ENCODE results near the gene LOXL3. TPM values are rescaled to one million over a fixed set of nuclear protein-coding genes. Genes with fewer than 3 reads are reported as not detected.
A peak's percentile ranks its signal among the peaks of the same experiment; 100 is the strongest.
"Not testable (repeated sequence)": the region's sequence is repeated elsewhere in the genome, so short reads cannot be mapped to it uniquely, and the experiment has no call there.

Gene LOXL3
- total RNA-seq, 1 donor from 2014 or later: 112 TPM

DNA sequence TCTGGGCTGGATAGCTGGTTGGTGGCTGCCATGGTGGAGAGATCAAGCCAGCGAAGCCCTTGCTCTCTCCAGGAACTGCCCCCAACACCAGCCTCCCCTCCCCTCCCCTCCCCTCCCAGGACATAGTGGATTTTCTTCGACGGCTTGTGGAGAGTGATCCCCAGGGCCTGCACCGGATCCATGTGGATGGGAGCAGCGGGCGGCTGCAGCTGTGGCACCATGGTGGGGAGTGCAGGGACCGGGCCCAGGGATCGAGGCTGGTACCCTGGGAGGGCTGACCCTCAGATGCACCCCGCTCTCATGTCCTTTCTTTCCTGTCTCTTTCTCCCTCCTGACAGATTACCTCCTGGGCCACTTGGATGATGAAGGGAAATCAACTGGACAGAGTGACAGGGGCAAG is 63.8 kb downstream of the LOXL3 start:
- Mint-ChIP-seq H3K36me3 (ENCODE audit: low read depth) (peaks cover 40% of the 10 kb centered on the region), H3K4me1 (ENCODE audit: low read depth) (no peaks in the 10 kb centered on the region), H3K9me3 (ENCODE audit: low read depth) (no peaks in the 10 kb centered on the region), H3K4me3 (ENCODE audit: unreplicated experiment) (no peak overlapping the region), H3K27ac (ENCODE audit: unreplicated experiment) (no peak overlapping the region), H3K27me3 (ENCODE audit: low read depth) (no peaks in the 10 kb centered on the region)
- DNase-seq (ENCODE audit: low spot score): no peak
- TF ChIP-seq, protein P1, sequence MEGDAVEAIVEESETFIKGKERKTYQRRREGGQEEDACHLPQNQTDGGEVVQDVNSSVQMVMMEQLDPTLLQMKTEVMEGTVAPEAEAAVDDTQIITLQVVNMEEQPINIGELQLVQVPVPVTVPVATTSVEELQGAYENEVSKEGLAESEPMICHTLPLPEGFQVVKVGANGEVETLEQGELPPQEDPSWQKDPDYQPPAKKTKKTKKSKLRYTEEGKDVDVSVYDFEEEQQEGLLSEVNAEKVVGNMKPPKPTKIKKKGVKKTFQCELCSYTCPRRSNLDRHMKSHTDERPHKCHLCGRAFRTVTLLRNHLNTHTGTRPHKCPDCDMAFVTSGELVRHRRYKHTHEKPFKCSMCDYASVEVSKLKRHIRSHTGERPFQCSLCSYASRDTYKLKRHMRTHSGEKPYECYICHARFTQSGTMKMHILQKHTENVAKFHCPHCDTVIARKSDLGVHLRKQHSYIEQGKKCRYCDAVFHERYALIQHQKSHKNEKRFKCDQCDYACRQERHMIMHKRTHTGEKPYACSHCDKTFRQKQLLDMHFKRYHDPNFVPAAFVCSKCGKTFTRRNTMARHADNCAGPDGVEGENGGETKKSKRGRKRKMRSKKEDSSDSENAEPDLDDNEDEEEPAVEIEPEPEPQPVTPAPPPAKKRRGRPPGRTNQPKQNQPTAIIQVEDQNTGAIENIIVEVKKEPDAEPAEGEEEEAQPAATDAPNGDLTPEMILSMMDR (IDR thresholded peaks at IDR 0.05): no peak

GRCh38 chr2:74488643-74489481 is 64.9 kb downstream of the LOXL3 start:
- TF ChIP-seq, protein P1 (IDR thresholded peaks at IDR 0.05): no peak
- H3K27ac Mint-ChIP-seq (ENCODE audit: unreplicated experiment): no peak overlapping the region
- DNase-seq (ENCODE audit: low spot score): no peak
- H3K4me3 Mint-ChIP-seq (ENCODE audit: unreplicated experiment): no peak overlapping the region
- H3K4me1 Mint-ChIP-seq (ENCODE audit: low read depth): peaks cover 4% of the 10 kb centered on the region
- H3K27me3 Mint-ChIP-seq (ENCODE audit: low read depth): no peaks in the 10 kb centered on the region
- no peaks in the 10 kb centered on the region for H3K9me3 Mint-ChIP-seq (ENCODE audit: low read depth)
- H3K36me3 Mint-ChIP-seq (ENCODE audit: low read depth): peaks cover 34% of the 10 kb centered on the region

DNA sequence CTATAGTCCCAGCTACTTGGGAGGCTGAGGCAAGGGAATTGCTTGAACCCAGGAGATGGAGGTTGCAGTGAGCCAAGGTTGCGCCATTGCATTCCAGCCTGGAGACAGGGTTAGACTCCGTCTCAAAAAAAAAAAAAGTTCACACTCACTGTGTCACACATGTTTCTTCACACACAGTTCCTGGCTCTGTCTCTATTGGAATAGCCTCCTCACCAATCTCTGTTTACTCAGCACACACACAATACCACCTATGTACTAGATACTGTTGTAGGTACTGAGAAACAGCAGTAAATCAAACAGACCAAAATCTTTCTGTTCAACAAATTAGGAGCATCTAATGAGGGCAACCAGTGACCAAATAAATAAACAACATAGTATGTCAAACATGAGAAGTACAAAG is 67.6 kb downstream of the LOXL3 start:
- no peak overlapping the region for H3K27ac Mint-ChIP-seq (ENCODE audit: unreplicated experiment)

DNA sequence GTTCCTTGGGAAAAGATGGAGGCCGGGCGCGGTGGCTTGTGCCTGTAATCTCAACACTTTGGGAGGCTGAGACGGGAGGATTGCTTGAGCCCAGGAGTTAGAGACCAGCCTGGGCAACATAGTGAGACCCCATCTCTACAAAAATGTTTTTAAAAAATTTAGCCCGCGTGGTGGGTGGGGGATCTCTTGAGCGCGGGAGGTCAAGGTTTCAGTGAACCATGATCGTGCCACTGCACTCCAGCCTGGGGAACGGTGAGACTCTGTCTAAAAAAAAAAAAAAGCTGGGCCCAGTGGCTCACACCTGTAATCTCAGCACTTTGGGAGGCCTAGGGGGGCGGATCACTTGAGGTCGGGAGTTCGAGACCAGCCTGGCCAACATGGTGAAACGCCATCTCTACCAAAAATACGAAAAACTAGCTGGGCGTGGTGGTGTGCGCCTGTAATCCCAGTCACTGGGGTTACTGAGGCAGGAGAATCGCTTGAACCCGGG is 70.0 kb downstream of the LOXL3 start:
- not testable (repeated sequence) for DNase-seq (ENCODE audit: low spot score); H3K9me3 Mint-ChIP-seq (ENCODE audit: low read depth); H3K27me3 Mint-ChIP-seq (ENCODE audit: low read depth); H3K36me3 Mint-ChIP-seq (ENCODE audit: low read depth)
- H3K27ac Mint-ChIP-seq (ENCODE audit: unreplicated experiment): peak overlapping the region; percentile 98
- peaks cover 28% of the 10 kb centered on the region for H3K4me1 Mint-ChIP-seq (ENCODE audit: low read depth)
- H3K4me3 Mint-ChIP-seq (ENCODE audit: unreplicated experiment): peak overlapping the region; percentile 95

More for the DNA sequence above, 67.6 kb downstream of the LOXL3 start:
- Mint-ChIP-seq H3K4me1 (ENCODE audit: low read depth) (peaks cover 17% of the 10 kb centered on the region), H3K27me3 (ENCODE audit: low read depth) (no peaks in the 10 kb centered on the region), H3K4me3 (ENCODE audit: unreplicated experiment) (no peak overlapping the region), H3K9me3 (ENCODE audit: low read depth) (no peaks in the 10 kb centered on the region), H3K36me3 (ENCODE audit: low read depth) (peaks cover 16% of the 10 kb centered on the region)
- no peak for DNase-seq (ENCODE audit: low spot score)
- TF ChIP-seq, protein P1 (IDR thresholded peaks at IDR 0.05): no peak

DNA sequence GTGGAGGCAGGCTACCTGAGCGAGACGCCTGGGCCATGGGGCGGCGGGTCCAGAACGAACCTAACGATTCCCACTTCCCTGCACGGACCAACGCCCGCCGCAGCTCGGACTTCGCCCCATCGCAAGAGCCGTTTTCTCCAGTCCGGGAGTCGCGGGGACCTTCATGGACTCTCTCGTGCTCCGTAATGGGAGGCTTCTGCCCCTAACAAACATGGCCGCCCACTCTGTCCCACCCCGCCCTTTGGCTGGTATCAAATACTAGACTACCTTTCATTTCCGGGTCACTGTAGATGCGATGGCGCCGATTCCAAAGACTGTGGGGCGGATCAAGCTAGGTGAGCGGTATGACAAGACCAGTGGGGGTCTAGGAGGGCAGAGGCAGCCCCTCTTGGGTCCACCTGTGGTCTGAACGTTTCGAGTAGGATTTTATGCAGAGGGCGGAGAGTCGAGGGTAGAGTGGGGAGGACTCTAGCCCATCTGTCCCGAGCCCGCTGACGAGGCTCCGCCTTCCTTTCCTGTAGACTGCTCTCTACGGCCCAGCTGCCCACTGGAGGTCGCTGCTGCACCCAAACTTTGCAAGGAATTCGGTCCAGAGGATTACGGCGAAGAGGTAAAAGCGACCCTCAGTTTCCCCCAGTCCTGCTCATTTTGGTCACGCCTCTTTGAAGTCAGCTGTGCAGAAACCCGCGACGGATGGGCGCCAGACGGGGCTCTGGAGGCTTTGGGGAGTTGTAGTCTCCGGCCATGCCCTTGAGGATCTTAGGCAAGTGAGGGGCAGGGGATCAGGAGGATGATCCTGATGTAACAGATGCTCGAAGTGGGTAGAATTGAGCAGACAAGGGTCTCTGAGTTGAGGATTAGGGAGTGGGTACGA is 70.7 kb downstream of the LOXL3 start, which contains the start of the genes CCDC142 and TTC31:
Gene CCDC142, minus strand, starts transcription at position 198 of the 874 bp plus-strand sequence. Its CDS starts 161 bp downstream, at position 37.
Gene TTC31, plus strand, starts transcription at position 281 of the 874 bp plus-strand sequence. Its CDS starts 15 bp downstream, at position 296.
- TF ChIP-seq, protein P1 (IDR thresholded peaks at IDR 0.05): peak; percentile 98
- H3K27ac Mint-ChIP-seq (ENCODE audit: unreplicated experiment): peak within 1 kb of the TSS; percentile 98
- H3K36me3 Mint-ChIP-seq (ENCODE audit: low read depth): peaks cover 8% of the 10 kb centered on the region
- H3K9me3 Mint-ChIP-seq (ENCODE audit: low read depth): no peaks in the 10 kb centered on the region
- peak within 1 kb of the TSS; percentile 95 for H3K4me3 Mint-ChIP-seq (ENCODE audit: unreplicated experiment)
- no peak for DNase-seq (ENCODE audit: low spot score)
- H3K4me1 Mint-ChIP-seq (ENCODE audit: low read depth): peaks cover 28% of the 10 kb centered on the region
- H3K27me3 Mint-ChIP-seq (ENCODE audit: low read depth): no peaks in the 10 kb centered on the region

Other genes starting within 250 kb of the LOXL3 start
- 0.65 to 2.2 TPM (median 1.2 TPM) in 3 replicates for gene SLC4A5, start 210.5 kb downstream of the LOXL3 start, total RNA-seq
- gene DCTN1, start 173.6 kb downstream of the LOXL3 start, total RNA-seq: 157 to 167 TPM (median 161 TPM) in 3 replicates
- gene C2orf81, start 132.3 kb downstream of the LOXL3 start, total RNA-seq: 1.3 to 3.4 TPM (median 1.5 TPM) in 3 replicates
- gene WDR54, start 132.2 kb downstream of the LOXL3 start, total RNA-seq: 10.4 to 11.2 TPM (median 11.0 TPM) in 3 replicates
- gene RTKN, start 112.0 kb downstream of the LOXL3 start, total RNA-seq: 18.3 to 32.4 TPM (median 20.4 TPM) in 3 replicates
- 23.2 to 35.0 TPM (median 24.3 TPM) in 3 replicates for gene INO80B, start 98.9 kb downstream of the LOXL3 start, total RNA-seq
- 56.1 to 93.0 TPM (median 62.4 TPM) in 3 replicates for gene WBP1, start 95.5 kb downstream of the LOXL3 start, total RNA-seq
- gene MOGS, start 88.6 kb downstream of the LOXL3 start, total RNA-seq: 62.6 to 79.0 TPM (median 67.1 TPM) in 3 replicates
- 39.9 to 59.8 TPM (median 49.5 TPM) in 3 replicates for gene MRPL53, start 81.3 kb downstream of the LOXL3 start, total RNA-seq
- 12.7 to 21.9 TPM (median 13.3 TPM) in 3 replicates for gene CCDC142, start 70.9 kb downstream of the LOXL3 start, total RNA-seq
- gene TTC31, start 70.9 kb downstream of the LOXL3 start, total RNA-seq: 17.4 to 25.4 TPM (median 18.1 TPM) in 3 replicates
- gene LBX2, start 54.3 kb downstream of the LOXL3 start, total RNA-seq: 0.90 to 2.3 TPM (median 1.3 TPM) in 3 replicates
- gene PCGF1, start 46.2 kb downstream of the LOXL3 start, total RNA-seq: 26.1 to 30.7 TPM (median 30.0 TPM) in 3 replicates
- gene TLX2, start 39.5 kb downstream of the LOXL3 start, total RNA-seq: 0.10 TPM in 1 of 3 replicates, not detected in the others
- 0.34 TPM in 1 of 3 replicates, not detected in the others for gene DQX1, start 27.7 kb downstream of the LOXL3 start, total RNA-seq
- 76.8 to 94.3 TPM (median 79.8 TPM) in 3 replicates for gene AUP1, start 24.2 kb downstream of the LOXL3 start, total RNA-seq
- gene HTRA2, start 24.0 kb downstream of the LOXL3 start, total RNA-seq: 23.8 to 31.2 TPM (median 24.2 TPM) in 3 replicates
- gene DOK1, start 778 bp upstream of the LOXL3 start, total RNA-seq: 33.6 to 46.0 TPM (median 44.4 TPM) in 3 replicates
- 0.35 TPM in 1 of 3 replicates, not detected in the others for gene M1AP, start 94.4 kb upstream of the LOXL3 start, total RNA-seq
- gene SEMA4F, start 100.3 kb upstream of the LOXL3 start, total RNA-seq: 14.7 to 17.4 TPM (median 16.7 TPM) in 3 replicates